Brain pericyte (primary cell): ENCODE measurements around the gene AJAP1.

Experiments
- DNase-seq: peaks from one replicate; pipeline ENCODE4 v3.0.0-alpha.2; 2012; ENCODE audit warnings: low read depth, low spot score

The AJAP1 gene

GRCh38 chr1:4630561-4630960 lies 23.8 kb upstream of the AJAP1 start:
- no peak for DNase-seq

- DNase-seq: no peak
Observed at GRCh38 chr1:4631321-4631720, 23.1 kb upstream of the AJAP1 start.

- DNase-seq: no peak
Observed at GRCh38 chr1:4633346-4633745, 21.1 kb upstream of the AJAP1 start.

- DNase-seq: no peak
Observed at GRCh38 chr1:4634156-4634792, 20.1 kb upstream of the AJAP1 start.

- no peak for DNase-seq
Observed at GRCh38 chr1:4634793-4635406, 19.5 kb upstream of the AJAP1 start.

- DNase-seq: no peak
Observed at GRCh38 chr1:4636186-4636585, 18.2 kb upstream of the AJAP1 start.

- DNase-seq: no peak
Observed at GRCh38 chr1:4636644-4637380, 17.6 kb upstream of the AJAP1 start.

GRCh38 chr1:4637616-4638344 lies 16.6 kb upstream of the AJAP1 start:
- DNase-seq: no peak

GRCh38 chr1:4638345-4638729 lies 16.1 kb upstream of the AJAP1 start:
- DNase-seq: no peak

- no peak for DNase-seq
Observed at GRCh38 chr1:4640931-4641330, 13.5 kb upstream of the AJAP1 start.

GRCh38 chr1:4647391-4647790 lies 7.0 kb upstream of the AJAP1 start:
- no peak for DNase-seq

GRCh38 chr1:4648657-4649056 lies 5.8 kb upstream of the AJAP1 start:
- DNase-seq: no peak

GRCh38 chr1:4650481-4650880 lies 3.9 kb upstream of the AJAP1 start:
- no peak for DNase-seq

GRCh38 chr1:4650981-4651380 lies 3.4 kb upstream of the AJAP1 start:
- no peak for DNase-seq

- DNase-seq: no peak
Observed at GRCh38 chr1:4652631-4653327, 1.6 kb upstream of the AJAP1 start.

GRCh38 chr1:4653328-4653660 lies 1.1 kb upstream of the AJAP1 start:
- DNase-seq: no peak

GRCh38 chr1:4654764-4655673 lies 610 bp downstream of the AJAP1 start:
- no peak for DNase-seq

- DNase-seq: no peak
Observed at GRCh38 chr1:4655674-4656532, 1.5 kb downstream of the AJAP1 start.

- DNase-seq: no peak
Observed at GRCh38 chr1:4656533-4657140, 2.2 kb downstream of the AJAP1 start.
